ENCODE results near the gene MAP2K4. TPM values are rescaled to one million over a fixed set of nuclear protein-coding genes. Genes with fewer than 3 reads are reported as not detected.

The MAP2K4 gene
- total RNA-seq, 4 donors from 2014 or later, result 21.0 to 26.7 (median 25.1) TPM

GRCh38 chr17:12064395-12064794 lies 43.7 kb downstream of the MAP2K4 start:
- no peak for TF ChIP-seq CTCF (IDR thresholded peaks at IDR 0.05)
- DNase-seq (ENCODE audit: low spot score) (no peak), ATAC-seq (ENCODE audit: low FRiP score) (no peak)

GRCh38 chr17:12067485-12067884 lies 46.8 kb downstream of the MAP2K4 start:
- ATAC-seq (ENCODE audit: low FRiP score) (no peak), DNase-seq (ENCODE audit: low spot score) (no peak)
- no peak for TF ChIP-seq CTCF (IDR thresholded peaks at IDR 0.05)

GRCh38 chr17:12068946-12069345 lies 48.3 kb downstream of the MAP2K4 start:
- ATAC-seq (ENCODE audit: low FRiP score) (no peak), DNase-seq (ENCODE audit: low spot score) (no peak)
- no peak for TF ChIP-seq CTCF (IDR thresholded peaks at IDR 0.05)

DNA sequence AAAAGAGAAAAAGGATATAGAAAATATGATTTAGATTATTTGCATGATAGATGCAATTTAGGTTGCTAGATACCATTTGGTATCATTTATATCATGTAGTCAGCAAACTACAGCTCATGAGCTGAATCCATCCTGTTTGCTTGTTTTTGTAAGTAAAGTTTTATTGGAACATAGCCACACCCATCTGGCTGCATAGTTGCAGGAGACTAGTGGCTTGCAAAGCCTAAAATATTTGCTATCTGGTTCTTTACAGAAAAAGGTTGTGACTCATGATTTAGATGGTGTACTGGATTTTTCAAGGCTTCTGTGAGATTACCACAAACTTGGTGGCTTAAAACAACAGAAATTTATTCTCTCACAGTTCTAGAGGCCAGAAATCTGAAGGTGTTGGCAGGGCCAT lies 49.9 kb downstream of the MAP2K4 start:
- no peak for ATAC-seq (ENCODE audit: low FRiP score)
- DNase-seq (ENCODE audit: low spot score), result no peak
- TF ChIP-seq CTCF (IDR thresholded peaks at IDR 0.05), result no peak

DNA sequence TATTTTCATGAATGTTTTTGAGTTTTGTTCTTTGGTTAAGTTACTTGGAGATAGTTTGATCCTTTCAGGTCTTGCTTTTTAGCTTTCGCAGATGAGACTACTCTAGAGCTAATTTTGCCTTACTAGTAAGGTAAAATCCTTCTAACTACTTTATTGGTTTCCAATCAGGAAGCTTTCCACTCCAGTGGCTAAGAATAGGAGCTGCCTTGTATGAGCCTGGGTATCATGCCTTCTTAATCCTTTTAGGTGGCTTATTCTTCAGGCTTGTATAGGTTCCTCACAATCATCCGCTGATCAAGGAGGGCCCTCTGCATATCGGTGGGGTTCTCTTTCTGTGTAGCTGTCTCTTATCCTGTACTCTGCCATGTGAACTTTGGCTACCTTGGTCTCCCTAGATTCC lies 53.7 kb downstream of the MAP2K4 start:
- DNase-seq (ENCODE audit: low spot score) (no peak), ATAC-seq (ENCODE audit: low FRiP score) (no peak)
- no peak for TF ChIP-seq CTCF (IDR thresholded peaks at IDR 0.05)

DNA sequence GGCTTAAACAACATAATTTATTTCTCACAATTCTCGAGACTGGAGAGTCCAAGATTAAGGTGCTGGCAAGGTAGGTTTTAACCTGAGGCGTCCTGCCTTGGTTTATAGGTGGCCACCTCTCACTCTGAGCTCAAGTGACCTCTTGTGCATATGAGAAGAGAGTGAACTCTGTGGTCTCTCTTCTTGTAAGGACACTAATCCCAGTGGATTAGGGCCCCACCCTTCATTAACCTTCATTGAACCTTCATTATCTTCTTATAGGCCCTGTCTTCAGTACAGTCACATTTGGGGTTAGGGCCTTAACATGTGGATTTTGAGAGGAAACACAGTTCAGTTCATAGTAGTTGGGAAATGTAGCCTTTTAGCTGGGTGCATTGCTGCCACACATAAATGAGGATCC lies 57.1 kb downstream of the MAP2K4 start:
- ATAC-seq (ENCODE audit: low FRiP score) (no peak), DNase-seq (ENCODE audit: low spot score) (no peak)
- no peak for TF ChIP-seq CTCF (IDR thresholded peaks at IDR 0.05)

GRCh38 chr17:12078791-12079190 lies 58.1 kb downstream of the MAP2K4 start:
- ATAC-seq (ENCODE audit: low FRiP score) (no peak), DNase-seq (ENCODE audit: low spot score) (no peak)

More at GRCh38 chr17:12078791-12079190, 58.1 kb downstream of the MAP2K4 start:
- no peak for TF ChIP-seq CTCF (IDR thresholded peaks at IDR 0.05)
